ENCODE results near the gene EIF4ENIF1.
"Not testable (repeated sequence)": the region's sequence is repeated elsewhere in the genome, so short reads cannot be mapped to it uniquely, and the experiment has no call there.

The EIF4ENIF1 gene

DNA sequence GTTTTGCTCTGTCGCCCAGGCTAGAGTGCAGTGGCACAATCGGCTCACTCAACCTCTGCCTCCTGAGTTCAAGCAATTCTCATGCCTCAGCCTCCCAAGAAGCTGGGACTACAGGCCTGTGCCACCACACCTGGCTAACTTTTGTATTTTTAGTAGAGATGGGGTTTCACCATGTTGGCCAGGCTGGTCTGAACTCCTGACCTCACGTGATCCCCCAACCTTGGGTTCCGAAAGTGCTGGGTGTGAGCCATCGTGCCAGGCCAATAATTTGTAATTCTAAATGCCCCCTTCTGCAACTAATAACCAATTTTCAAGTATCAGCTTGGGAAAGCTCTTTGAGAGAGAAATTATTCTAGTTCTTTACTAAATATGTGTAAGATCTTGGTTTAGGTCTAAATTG is 3.7 kb upstream of the EIF4ENIF1 start:
- DNase-seq (ENCODE audit: low read depth) = not testable (repeated sequence)

DNA sequence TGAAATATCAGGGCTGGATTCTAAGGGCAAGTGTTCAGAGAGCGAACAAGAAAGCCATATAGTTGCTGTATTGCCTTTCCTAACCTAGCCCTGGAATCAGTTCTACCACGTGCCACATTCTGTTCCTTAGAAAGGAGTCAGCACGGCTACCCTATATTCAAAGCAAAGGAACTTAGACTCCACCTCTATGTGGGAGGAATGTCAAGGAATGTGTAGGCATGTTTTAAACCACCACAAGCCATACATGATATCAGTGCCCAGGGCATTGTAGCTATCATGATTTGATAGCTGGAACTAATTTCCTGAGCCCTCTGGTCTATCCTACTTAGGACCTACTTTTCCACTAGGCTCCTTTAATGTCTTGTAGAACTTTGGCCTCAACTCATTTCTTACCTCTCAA is 2.5 kb upstream of the EIF4ENIF1 start:
- DNase-seq (ENCODE audit: low read depth) = no peak

DNA sequence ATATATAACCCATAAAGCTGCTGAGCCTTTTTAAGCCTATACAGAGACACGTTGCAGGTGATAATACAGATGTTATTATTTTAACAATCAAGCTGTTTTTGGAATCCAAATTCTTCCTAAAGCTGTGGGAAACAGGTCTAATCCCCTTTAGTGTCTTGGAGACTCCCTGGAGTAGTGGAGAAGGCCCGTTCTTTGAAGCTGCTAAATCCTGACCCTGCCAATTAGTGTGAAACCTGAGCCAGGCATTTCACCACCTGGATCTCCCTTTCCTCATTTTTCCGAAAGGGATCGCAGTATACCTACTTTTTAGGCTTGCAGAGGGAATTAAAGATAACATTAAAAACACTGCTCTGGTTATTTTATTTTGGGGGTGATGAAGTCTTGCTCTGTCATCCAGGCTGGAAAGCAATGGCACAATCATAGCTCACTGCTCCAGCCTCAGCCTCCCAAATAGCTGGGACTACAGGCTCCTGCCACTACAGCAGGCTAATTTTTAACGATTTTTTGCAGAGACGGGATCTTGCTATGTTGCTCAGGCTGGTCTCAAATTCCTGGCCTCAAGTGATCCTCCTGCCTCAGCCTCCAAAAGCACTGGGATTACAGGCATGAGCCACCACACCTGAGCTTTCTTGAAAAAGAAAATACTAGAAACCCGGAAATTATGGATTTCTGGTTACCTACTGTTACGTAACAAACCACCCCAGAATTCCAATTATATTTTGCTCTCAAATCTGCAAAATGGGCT is 1.7 kb upstream of the EIF4ENIF1 start:
- no peak for DNase-seq (ENCODE audit: low read depth)

DNA sequence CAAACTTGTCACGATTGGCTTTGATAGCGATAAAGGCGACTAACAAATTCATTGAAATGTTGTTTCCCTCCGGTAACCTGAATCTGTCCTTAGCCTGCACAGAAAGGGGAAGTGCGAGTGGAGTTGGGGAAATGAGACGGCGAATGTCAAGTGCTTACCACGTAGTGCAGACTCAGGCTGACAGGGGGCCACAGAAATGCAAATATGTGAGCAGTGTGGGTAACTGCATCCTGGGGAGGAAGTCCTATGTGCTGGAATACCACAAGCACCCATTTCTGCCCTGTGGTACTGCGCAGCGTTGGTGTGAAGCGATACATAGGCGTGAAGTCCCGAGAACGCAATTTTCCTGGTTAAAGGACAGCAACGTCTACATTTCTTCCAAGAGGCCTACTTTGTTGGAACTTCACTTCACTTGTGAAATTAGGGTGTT is 869 bp upstream of the EIF4ENIF1 start:
- peak; percentile 78 for DNase-seq (ENCODE audit: low read depth)

DNA sequence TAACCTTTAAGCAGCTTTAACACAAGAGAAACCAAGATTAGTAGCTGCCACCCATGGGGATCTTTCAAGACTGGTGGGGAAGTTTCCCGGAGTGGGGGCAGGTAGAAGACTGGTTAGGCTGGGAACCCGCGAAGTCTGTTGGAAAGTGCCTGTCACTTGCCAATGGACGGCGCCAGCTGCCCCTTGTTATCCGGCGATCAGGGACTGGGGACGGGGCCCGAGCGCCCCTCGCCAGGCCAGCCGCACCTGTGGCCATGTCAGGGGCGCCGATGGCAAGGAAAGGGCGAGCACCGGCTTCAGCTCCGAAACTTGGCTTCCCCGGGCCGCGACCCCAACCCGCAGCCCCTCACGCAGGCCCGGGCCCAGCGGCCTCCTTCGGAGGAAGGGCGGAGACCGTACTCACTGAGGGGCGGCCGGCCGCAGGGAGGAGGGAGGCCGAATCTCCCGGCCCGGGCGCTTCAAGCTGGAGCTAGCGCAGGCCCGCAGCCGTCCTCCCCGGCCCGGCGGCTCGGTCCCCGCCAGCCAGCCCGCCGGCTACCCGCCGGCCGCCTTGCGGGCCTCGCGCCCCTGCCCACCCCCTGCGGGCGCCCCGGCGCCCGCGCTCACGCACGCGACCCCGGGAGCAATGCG is 539 bp downstream of the EIF4ENIF1 start:
- DNase-seq (ENCODE audit: low read depth) = peak; percentile 38

DNA sequence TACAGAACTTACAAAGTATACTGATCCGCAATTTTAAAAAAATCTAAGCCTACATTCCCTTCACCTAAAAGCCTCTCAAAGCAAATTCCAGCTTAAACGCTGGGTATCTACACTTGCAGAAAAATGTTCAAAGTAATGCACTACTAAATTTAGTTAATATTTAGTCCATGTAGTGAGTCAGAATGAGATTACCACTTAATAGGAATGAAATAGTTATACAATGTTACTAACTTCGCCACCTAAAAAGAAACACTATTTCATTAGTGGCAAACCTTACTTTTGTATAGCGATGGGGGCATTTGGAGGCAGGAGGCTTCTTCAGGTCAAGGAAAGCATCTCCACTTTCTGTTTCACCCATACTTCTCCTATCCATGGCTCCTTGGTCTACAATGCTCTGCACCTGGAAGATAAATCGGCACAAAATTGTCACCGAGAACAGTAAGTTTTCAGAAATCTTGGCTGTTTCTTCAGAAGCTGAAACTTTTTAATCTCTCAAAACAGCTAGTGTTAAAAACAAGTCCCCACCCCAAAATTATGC is 1.2 kb downstream of the EIF4ENIF1 start:
- DNase-seq (ENCODE audit: low read depth) = no peak

DNA sequence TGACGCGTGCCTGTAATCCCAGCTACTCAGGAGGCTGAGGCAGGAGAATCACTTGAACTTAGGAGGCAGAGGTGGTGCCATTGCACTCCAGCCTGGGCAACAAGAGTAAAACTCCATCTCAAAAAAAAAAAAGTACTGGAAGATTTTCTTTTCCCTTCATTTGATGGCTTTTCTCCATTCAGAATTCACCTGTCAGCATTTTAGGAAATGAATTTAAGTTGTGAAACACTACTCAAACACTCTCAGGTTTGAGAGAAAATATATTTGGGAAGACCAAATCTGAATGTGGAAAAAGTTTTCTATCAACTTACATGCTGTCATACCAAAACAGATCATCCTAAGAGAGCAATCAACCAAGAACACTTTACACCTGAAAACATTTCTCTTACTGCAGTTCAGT is 2.7 kb downstream of the EIF4ENIF1 start:
- DNase-seq (ENCODE audit: low read depth) = no peak

DNA sequence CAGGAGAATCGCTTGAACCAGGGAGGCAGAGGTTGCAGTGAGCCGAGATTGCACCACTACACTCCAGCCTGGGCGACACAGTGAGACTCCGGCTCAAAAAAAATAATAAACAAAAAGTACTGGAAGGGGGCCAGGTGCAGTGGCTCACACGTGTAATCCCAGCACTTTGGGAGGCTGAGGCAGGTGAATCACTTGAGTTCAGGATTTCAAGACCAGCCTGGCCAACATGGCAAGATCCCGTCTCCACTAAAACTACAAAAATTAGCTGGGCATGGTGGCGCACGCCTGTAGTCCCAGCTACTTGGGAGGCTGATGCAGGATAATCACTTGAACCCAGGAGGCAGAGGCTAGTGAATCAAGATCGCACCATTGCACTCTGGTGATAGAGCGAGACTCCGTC is 3.3 kb downstream of the EIF4ENIF1 start:
- not testable (repeated sequence) for DNase-seq (ENCODE audit: low read depth)

DNA sequence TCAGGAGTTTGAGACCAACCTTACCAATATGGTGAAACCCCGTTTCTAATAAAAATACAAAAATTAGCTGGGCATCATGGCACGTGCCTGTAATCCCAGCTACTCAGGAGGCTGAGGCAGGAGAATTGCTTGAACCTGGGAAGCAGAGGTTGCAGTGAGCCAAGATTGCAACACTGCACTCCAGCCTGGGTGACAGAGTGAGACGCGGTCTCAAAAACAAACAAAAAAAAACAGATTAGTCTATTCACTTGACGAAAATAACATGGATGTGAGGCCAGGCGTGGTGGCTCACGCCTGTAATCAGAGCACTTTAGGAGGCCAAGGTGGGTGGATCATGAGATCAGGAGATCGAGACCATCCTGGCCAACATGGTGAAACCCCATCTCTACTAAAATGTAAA is 7.2 kb downstream of the EIF4ENIF1 start:
- not testable (repeated sequence) for DNase-seq (ENCODE audit: low read depth)

DNA sequence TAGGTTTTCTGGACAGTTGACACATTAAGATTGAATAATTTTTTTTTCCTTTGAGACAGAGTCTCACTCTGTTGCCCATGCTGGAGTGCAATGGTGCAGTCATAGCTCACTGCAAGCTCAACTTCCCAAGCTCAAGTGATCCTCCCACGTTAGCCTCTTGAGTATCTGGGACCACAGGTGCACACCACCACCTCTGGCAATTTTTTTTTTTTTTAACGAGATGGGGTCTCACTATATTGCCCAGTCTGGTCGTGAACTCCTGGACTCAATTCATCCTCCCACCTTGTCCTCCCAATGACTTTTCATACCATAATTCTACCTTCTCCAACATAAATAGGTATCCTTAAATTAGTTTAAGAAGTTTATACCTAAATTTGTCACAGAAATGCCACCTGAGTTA is 8.5 kb downstream of the EIF4ENIF1 start:
- no peak for DNase-seq (ENCODE audit: low read depth)

DNA sequence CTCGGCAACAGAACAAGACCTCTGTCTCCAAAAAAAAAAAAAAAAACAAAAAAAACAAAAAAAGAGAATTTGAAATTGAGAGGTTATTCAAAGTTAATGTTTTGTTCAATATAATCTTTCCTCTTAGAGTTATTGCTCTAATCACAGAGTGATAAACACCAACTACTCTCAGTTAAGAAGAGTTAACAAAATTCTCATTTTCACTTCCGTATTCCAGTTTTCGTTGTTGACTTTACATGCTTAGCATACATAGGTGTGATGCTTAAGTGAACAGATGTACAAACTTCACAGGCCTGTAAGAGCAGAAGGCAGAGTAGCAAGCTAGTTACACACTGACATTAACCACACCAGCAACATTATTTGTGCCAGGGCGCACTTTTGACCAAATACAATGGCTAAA is 12.3 kb downstream of the EIF4ENIF1 start:
- DNase-seq (ENCODE audit: low read depth) = no peak

DNA sequence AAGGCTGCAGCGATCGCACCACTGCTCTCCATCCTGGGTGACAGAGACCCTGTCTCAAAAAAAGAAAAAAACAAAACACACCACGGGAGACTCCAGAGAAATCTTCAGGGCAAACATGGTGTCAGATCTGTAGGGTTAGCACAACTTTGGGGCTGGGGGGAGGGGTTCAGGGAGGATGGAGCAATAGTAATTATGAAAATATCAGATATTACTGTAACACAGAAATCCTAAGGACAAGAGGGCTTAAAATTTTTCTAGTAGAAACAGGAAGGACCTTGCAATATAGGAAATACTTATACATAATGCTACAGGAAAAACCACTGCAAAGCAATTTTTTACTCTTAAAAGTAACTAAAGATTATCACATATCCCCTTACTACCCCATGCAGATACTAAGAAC is 13.8 kb downstream of the EIF4ENIF1 start:
- no peak for DNase-seq (ENCODE audit: low read depth)

DNA sequence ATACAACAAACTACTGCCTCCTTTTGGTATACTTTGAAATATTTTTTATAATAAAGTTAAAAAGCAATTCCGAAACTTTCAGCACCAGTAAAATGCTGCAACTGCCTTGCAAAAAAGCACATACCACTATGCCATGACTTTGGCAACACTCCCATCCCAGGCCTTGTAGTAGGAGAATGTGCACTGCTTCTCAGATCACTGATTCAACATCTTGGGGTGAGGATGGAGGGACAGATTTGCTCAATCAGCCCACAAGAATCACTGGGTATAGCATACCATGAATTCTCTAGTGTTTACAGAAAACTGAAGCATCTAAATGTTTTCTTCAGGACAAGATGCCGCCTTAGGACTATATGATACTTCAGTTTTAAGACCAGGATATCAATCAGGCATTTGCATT is 14.9 kb downstream of the EIF4ENIF1 start:
- peak; percentile 98 for DNase-seq (ENCODE audit: low read depth)

DNA sequence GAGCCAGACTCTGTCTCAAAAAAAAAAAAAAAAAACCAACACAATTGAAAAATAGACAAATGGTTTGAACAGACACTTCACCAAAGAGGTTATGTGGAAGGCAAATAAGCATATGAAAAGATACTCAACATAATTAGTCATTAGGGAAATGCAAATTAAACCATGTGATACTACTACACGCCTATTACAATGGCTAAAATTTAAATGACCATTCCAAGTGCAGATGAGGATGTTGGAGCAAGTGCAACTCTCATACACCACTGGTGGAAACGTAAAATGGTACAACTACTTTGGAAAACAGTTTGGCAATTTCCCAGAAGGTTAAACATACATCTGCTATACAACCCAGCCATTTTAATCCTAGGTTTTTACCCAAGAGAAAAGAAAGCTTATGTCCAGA is 24.3 kb downstream of the EIF4ENIF1 start:
- DNase-seq (ENCODE audit: low read depth) = no peak

DNA sequence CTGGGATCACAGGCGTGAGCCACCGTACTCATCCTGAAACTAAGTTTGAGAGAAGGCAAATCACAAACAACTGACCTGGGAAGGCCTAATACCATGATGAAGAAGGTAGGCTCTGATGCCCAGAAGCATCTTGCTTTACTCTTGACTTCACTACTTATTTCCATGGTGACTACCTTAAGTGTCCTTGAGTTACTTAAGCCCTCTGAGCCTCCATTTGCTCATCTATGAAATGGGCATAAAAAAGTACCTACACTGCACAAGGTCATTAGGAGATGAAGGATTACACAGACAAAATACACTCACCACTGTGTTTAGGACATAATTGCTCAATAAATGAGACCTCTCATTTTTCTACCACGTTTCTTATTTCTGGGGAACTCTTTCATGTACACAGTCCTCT is 27.9 kb downstream of the EIF4ENIF1 start:
- DNase-seq (ENCODE audit: low read depth) = no peak

DNA sequence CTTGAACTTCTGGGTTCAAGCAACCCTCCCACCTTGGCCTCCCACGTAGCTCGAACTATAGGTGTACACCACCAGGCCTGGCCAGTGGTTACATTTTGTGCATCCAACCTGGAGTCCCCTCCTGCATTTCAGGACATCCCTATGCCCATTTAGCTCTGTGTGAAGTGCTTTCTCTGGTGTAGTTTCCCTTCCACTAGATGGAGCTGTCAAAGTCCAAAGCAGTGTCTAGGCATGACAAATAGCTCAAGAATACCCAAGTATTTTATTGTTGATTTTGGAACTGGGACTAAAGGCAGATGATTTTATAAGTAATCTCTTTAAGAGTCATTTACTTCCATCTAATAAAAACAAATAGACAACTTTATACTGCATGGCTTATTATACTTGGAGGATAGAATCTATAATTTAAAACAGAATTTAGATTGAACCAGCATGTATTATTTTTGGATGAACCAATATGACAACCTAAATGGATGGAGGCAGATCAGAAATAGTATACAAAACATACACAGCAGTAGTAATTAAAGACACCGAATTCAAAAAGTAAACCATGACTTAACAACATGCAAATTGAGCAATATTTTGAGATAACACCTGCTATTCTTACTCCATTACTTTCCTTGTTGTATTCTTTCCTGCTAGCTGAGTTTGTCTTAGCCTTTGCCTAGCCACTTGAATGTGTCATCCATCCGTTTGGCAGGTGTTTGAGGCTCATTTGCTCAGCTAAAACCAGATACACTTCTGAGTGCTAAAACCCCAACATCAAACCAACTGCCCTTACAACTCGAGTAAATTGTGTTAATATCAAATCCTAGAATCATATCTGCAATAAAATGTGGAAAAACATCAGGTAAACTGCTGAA is 37.7 kb downstream of the EIF4ENIF1 start:
- peak; percentile 73 for DNase-seq (ENCODE audit: low read depth)

DNA sequence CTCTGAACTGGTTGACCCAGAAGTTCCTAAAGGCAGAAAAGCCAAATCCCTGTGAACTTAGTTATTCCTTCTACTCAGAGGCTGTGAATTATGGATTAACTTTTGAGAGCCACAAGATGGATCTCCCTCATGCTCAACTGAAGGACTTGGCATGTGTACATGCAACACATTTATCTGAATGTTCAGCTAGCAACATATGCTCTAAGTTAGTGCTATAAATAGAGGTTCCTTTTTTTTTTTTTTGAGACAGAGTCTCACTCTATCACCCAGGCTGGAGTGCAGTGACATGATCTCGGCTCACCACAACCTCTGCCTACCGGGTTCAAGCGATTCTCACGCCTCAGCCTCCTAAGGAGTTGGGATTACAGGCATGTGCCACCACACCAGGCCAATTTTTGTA is 40.1 kb downstream of the EIF4ENIF1 start:
- no peak for DNase-seq (ENCODE audit: low read depth)

DNA sequence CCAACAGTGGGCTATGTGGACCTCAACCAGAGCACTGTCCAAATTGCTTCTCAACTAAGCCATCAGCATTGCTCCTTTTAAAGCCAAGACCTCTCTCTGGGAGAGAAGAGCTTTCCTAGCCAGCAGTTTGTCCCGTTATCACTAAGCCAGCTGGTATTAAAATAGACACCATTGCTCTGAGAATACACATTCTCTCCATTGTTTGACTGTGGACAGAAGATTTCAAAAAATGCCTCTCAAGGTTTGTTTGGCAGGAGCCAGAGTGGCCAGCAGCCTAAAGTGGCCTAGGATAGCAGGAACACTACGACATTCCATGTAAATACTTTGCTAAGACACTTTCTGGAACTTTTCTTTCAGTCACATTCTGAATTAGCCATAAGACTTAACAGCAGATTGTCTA is 41.3 kb downstream of the EIF4ENIF1 start:
- DNase-seq (ENCODE audit: low read depth) = no peak

DNA sequence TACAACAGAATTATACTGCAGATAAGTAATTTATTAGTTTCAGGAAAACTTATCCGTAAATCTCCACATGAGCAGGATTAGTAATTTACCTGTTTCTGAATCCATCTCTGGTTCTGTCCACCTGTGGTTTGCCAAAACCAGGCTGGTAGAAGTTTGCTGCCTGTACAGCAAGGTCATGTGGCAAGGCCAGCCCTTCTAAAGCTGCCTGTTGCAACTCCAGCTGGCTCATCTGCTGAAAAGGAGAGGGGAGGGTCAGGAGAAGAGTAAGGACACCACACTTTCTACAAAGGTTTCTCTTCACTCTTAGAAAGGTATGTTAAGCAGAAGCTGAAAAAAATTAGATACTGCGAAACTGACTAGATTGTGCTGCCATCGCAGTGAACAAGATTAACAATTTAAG is 42.3 kb downstream of the EIF4ENIF1 start:
- peak; percentile 28 for DNase-seq (ENCODE audit: low read depth)

DNA sequence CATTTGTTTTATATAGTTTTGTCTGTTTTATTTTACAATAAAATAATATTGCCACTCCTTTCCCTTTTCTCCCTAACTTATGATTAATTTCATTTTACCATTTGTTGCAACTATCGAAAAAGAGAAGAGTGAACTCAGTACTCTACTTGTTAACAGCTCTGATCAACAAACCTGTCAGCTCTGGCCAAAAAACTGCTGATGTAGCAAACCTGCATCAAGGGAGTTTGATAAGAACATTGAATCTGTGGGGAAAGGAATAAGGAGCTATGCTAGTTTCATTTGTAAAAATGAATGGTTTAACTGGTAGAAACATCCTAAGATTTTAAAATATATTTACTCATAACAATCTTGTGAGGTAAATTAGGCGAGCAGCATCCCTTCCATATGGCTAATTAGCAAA is 42.9 kb downstream of the EIF4ENIF1 start:
- DNase-seq (ENCODE audit: low read depth) = no peak

DNA sequence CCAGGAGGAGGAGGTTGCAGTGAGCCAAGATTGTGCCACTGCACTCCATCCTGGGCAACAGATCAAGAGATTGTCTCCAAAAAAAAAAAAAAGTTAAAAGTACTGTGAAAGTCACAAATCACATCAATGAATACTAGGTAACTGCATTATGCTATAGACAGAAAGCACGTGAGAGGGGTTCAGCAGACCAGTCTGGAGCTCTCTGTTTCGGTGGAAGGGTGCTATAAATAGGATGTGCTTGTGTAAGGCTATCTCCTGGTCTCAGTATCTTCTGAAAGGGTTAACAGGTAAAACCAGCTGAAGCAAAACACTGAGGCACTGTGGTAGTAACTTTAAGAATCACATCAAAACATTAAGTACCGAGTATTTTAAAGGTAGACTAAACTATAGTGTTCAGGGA is 43.4 kb downstream of the EIF4ENIF1 start:
- no peak for DNase-seq (ENCODE audit: low read depth)

DNA sequence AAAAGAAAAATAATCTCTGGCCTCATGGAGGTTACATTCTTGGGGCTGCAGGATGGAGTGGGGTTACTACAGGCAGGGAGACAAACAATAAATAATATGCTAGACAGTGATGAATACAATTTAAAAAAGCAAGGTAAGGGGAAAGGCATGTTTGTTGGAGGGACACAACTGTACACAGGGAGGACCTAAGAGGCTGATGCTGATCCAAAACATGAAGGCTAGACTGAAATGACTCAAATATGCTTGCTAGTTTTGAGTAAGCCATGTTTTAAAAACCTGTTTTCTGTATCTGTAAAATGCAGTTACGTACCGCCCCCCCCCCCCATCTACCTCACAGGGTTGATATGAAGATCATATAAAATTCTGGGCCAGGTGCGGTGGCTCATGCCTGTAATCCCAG is 44.0 kb downstream of the EIF4ENIF1 start:
- DNase-seq (ENCODE audit: low read depth) = no peak

DNA sequence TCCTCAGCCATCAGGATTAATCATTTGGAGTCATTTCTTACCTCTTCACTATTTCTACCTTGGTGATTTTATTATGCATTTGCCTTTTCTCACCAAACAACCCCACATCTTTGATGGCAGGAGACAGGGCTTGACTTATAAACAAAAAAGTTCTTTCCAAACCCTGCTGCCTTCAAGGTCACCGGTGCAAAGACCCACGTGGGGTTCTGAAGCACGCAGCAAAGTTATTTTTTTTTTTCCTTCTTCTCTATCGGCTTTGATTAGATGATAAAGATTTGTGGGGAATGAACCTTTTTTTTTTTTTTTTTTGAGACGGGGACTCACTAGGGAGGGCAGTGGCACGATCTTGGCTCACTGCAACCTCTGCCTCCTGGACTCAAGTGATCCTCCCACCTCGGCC is 46.1 kb downstream of the EIF4ENIF1 start:
- DNase-seq (ENCODE audit: low read depth) = no peak

Measured in iris pigment epithelial cell (primary cell).